ENCODE measurements around the gene BTBD10. TPM values are rescaled to one million over a fixed set of nuclear protein-coding genes. Genes with fewer than 3 reads are reported as not detected.

The BTBD10 gene
- total RNA-seq (32.1 and 44.1 TPM in 2 replicates), polyA plus RNA-seq (20.8 and 21.3 TPM in 2 replicates)

- Histone ChIP-seq H4K20me1 (ENCODE audit: insufficient read depth, poor library complexity, severe bottlenecking) (peaks cover 14% of the 10 kb centered on the region), H3K27ac (peak within 1 kb of the TSS; percentile 96), H3K79me2 (peaks cover 40% of the 10 kb centered on the region), H3K9me3 (ENCODE audit: low read depth) (no peaks in the 10 kb centered on the region), H3K4me3 (peak within 1 kb of the TSS; percentile 74), H3K4me2 (peak within 1 kb of the TSS; percentile 82), H3K27me3 (no peaks in the 10 kb centered on the region), H3K4me1 (ENCODE audit: insufficient read depth) (peaks cover 18% of the 10 kb centered on the region), H3K9me2 (replicated peaks; ENCODE audit: insufficient read depth) (no peaks in the 10 kb centered on the region), H2AFZ (peak within 1 kb of the TSS; percentile 95), H3K36me3 (replicated peaks; ENCODE audit: insufficient read depth, low read depth) (no peaks in the 10 kb centered on the region)
- peak; percentile 98 for DNase-seq (ENCODE audit: low spot score)
- under 1% methylated on average over 51 of the region's 71 CpGs for WGBS (ENCODE audit: low lambda C conversion rate, missing lambda C conversion rate)
- no peak for TF ChIP-seq EZH2phosphoT487 (IDR thresholded peaks at IDR 0.05; ENCODE audit: low read depth, severe bottlenecking, unreplicated experiment)
- no peak for TF ChIP-seq EZH2 (IDR thresholded peaks at IDR 0.05; ENCODE audit: borderline replicate concordance)
- TF ChIP-seq CTCF (IDR thresholded peaks at IDR 0.05; ENCODE audit: poor library complexity) = no peak
Measured at GRCh38 chr11:13462901-13463778, at the start of gene BTBD10. BTBD10 (minus strand) TSS chr11:13463222; CDS start chr11:13445124, 18,098 bp downstream.

- DNase-seq (ENCODE audit: low spot score) = peak; percentile 26
- no peaks in the 10 kb centered on the region for H3K36me3 ChIP-seq (replicated peaks; ENCODE audit: insufficient read depth, low read depth)
- no peak for TF ChIP-seq CTCF (IDR thresholded peaks at IDR 0.05; ENCODE audit: poor library complexity)
- TF ChIP-seq EZH2phosphoT487 (IDR thresholded peaks at IDR 0.05; ENCODE audit: low read depth, severe bottlenecking, unreplicated experiment) = peak; percentile 94
- no peak overlapping the region for H3K4me2 ChIP-seq
- H3K9me2 ChIP-seq (replicated peaks; ENCODE audit: insufficient read depth) = no peaks in the 10 kb centered on the region
- no peak overlapping the region for H3K27ac ChIP-seq
- 63% methylated on average over 1 of the region's 1 CpG for WGBS (ENCODE audit: low lambda C conversion rate, missing lambda C conversion rate)
- H3K4me1 ChIP-seq (ENCODE audit: insufficient read depth) = no peaks in the 10 kb centered on the region
- no peaks in the 10 kb centered on the region for H4K20me1 ChIP-seq (ENCODE audit: insufficient read depth, poor library complexity, severe bottlenecking)
- no peaks in the 10 kb centered on the region for H3K9me3 ChIP-seq (ENCODE audit: low read depth)
- no peaks in the 10 kb centered on the region for H3K27me3 ChIP-seq
- no peaks in the 10 kb centered on the region for H3K79me2 ChIP-seq
- no peak overlapping the region for H2AFZ ChIP-seq
- no peak overlapping the region for H3K4me3 ChIP-seq
Measured at GRCh38 chr11:13503393-13503792, 40.4 kb upstream of the BTBD10 start.

GRCh38 chr11:13502492-13502891 lies 39.5 kb upstream of the BTBD10 start:
- no peaks in the 10 kb centered on the region for H3K36me3 ChIP-seq (replicated peaks; ENCODE audit: insufficient read depth, low read depth)
- H3K27ac ChIP-seq = no peak overlapping the region
- H3K4me3 ChIP-seq = no peak overlapping the region
- no peaks in the 10 kb centered on the region for H3K27me3 ChIP-seq
- no peak overlapping the region for H2AFZ ChIP-seq
- WGBS (ENCODE audit: low lambda C conversion rate, missing lambda C conversion rate) = 78% methylated on average over 1 of the region's 1 CpG
- no peak overlapping the region for H3K4me2 ChIP-seq
- H3K4me1 ChIP-seq (ENCODE audit: insufficient read depth) = no peaks in the 10 kb centered on the region
- H3K9me2 ChIP-seq (replicated peaks; ENCODE audit: insufficient read depth) = no peaks in the 10 kb centered on the region
- no peak for DNase-seq (ENCODE audit: low spot score)
- TF ChIP-seq CTCF (IDR thresholded peaks at IDR 0.05; ENCODE audit: poor library complexity) (no peak), EZH2phosphoT487 (IDR thresholded peaks at IDR 0.05; ENCODE audit: low read depth, severe bottlenecking, unreplicated experiment) (no peak), EZH2 (IDR thresholded peaks at IDR 0.05; ENCODE audit: borderline replicate concordance) (no peak)
- no peaks in the 10 kb centered on the region for H3K9me3 ChIP-seq (ENCODE audit: low read depth)
- H3K79me2 ChIP-seq = no peaks in the 10 kb centered on the region
- H4K20me1 ChIP-seq (ENCODE audit: insufficient read depth, poor library complexity, severe bottlenecking) = no peaks in the 10 kb centered on the region
